Neuronal stem cell (in vitro differentiated cells): ENCODE data around the gene ARHGEF28.

Experiments
- DNase-seq: peaks from one replicate; pipeline ENCODE4 v3.0.0-alpha.2; 2013; ENCODE audit warnings: low spot score
- H2AFZ ChIP-seq: one replicate; pipeline ENCODE4 v1.6.1; 2013; ENCODE audit warnings: mild to moderate bottlenecking, low read length, inconsistent platforms
- H2AK5ac ChIP-seq: 2 replicates; pipeline ENCODE4 v1.6.1; 2013; ENCODE audit warnings: low read depth, mild to moderate bottlenecking, inconsistent platforms, low read length, moderate library complexity, mixed read lengths
- H2BK120ac ChIP-seq: 2 replicates; pipeline ENCODE4 v1.6.1; 2013; ENCODE audit warnings: low read depth, mild to moderate bottlenecking, inconsistent platforms, low read length, moderate library complexity, mixed read lengths
- H2BK12ac ChIP-seq: one replicate; pipeline ENCODE4 v1.6.1; 2013; ENCODE audit warnings: low read length, inconsistent platforms
- H2BK15ac ChIP-seq: 2 replicates; pipeline ENCODE4 v1.6.1; 2013; ENCODE audit warnings: mild to moderate bottlenecking, low read length, inconsistent platforms, mixed read lengths
- H2BK5ac ChIP-seq: one replicate; pipeline ENCODE4 v1.6.1; 2013; ENCODE audit warnings: inconsistent platforms, mild to moderate bottlenecking, low read length, moderate library complexity
- H3K14ac ChIP-seq: one replicate; pipeline ENCODE4 v1.6.1; 2013; ENCODE audit warnings: low read length, inconsistent platforms
- H3K18ac ChIP-seq: 2 replicates; pipeline ENCODE4 v1.6.1; 2013; ENCODE audit warnings: low read length, inconsistent platforms
- H3K23ac ChIP-seq: 2 replicates; pipeline ENCODE4 v1.6.1; 2013; ENCODE audit warnings: low read depth, mild to moderate bottlenecking, mixed read lengths, low read length, inconsistent platforms; ENCODE audit not compliant: poor library complexity
- H3K27ac ChIP-seq: replicated peaks from 3 replicates; pipeline ENCODE4 v1.5.1; 2013; ENCODE audit warnings: low read length, inconsistent platforms
- H3K27me3 ChIP-seq, 3 experiments: 2 replicates each; pipeline ENCODE4 v1.6.1; 2013; ENCODE audit warnings: low read length in 3 of 3, mild to moderate bottlenecking in 2 of 3, inconsistent platforms in 1 of 3, low read depth in 1 of 3, mixed read lengths in 1 of 3, moderate library complexity in 1 of 3; ENCODE audit not compliant: control insufficient read depth in 3 of 3, insufficient read depth in 3 of 3
- H3K36me3 ChIP-seq, 2 donors: replicated peaks in 1 of 2; 2 replicates each; pipeline ENCODE4 v1.6.1; 2013; ENCODE audit warnings: low read length in 2 of 2; ENCODE audit not compliant: control insufficient read depth in 2 of 2, insufficient read depth in 2 of 2
- H3K4ac ChIP-seq: 2 replicates; pipeline ENCODE4 v1.6.1; 2013; ENCODE audit warnings: inconsistent platforms, mild to moderate bottlenecking, low read length, moderate library complexity
- H3K4me1 ChIP-seq, 2 donors: 1 replicate in 1 of 2; 2 replicates in 1 of 2; pipeline ENCODE4 v1.6.1; 2013; ENCODE audit warnings: low read length in 2 of 2, low read depth in 1 of 2; ENCODE audit not compliant: control insufficient read depth in 2 of 2, insufficient read depth in 1 of 2
- H3K4me2 ChIP-seq: one replicate; pipeline ENCODE4 v1.6.1; 2013; ENCODE audit warnings: mild to moderate bottlenecking, low read length, inconsistent platforms; ENCODE audit not compliant: insufficient read depth, poor library complexity, severe bottlenecking
- H3K4me3 ChIP-seq, 2 donors: 2 replicates each; pipeline ENCODE4 v1.5.1; 2013; ENCODE audit warnings: low read length in 2 of 2, mild to moderate bottlenecking in 2 of 2, inconsistent platforms in 1 of 2, moderate library complexity in 1 of 2
- H3K79me1 ChIP-seq: one replicate; pipeline ENCODE4 v1.6.1; 2013; ENCODE audit warnings: low read depth, mild to moderate bottlenecking, inconsistent platforms, low read length, moderate library complexity
- H3K9ac ChIP-seq: one replicate; pipeline ENCODE4 v1.6.1; 2013; ENCODE audit warnings: mild to moderate bottlenecking, low read depth, low read length, inconsistent platforms; ENCODE audit not compliant: poor library complexity
- H3K9me3 ChIP-seq, 2 donors: replicated peaks in 1 of 2; 2 replicates each; pipeline versions ENCODE3 to v1.6.1; 2013; ENCODE audit warnings: low read length in 2 of 2, mild to moderate bottlenecking in 2 of 2, inconsistent platforms in 1 of 2, low read depth in 1 of 2, mixed read lengths in 1 of 2, moderate library complexity in 1 of 2; ENCODE audit not compliant: control insufficient read depth in 2 of 2, insufficient read depth in 1 of 2
- H4K8ac ChIP-seq: one replicate; pipeline ENCODE4 v1.6.1; 2013; ENCODE audit warnings: low read depth, mild to moderate bottlenecking, inconsistent platforms, low read length, moderate library complexity
- H4K91ac ChIP-seq: one replicate; pipeline ENCODE4 v1.6.1; 2013; ENCODE audit warnings: low read length, low read depth, mild to moderate bottlenecking, inconsistent platforms; ENCODE audit not compliant: poor library complexity
- WGBS, 2 donors: extraction: QIAGEN DNeasy Blood & Tissue Kit; methylation state at CpG; one replicate each; pipeline ENCODE4 v1.1.7; 2013; ENCODE audit warnings: missing lambda C conversion rate in 2 of 2, mixed read lengths in 1 of 2; ENCODE audit not compliant: insufficient read length in 2 of 2, insufficient replicate concordance in 1 of 2; ENCODE audit errors: extremely low coverage in 2 of 2; 5-methylcytosine and 5-hydroxymethylcytosine counted together

Gene ARHGEF28

DNA sequence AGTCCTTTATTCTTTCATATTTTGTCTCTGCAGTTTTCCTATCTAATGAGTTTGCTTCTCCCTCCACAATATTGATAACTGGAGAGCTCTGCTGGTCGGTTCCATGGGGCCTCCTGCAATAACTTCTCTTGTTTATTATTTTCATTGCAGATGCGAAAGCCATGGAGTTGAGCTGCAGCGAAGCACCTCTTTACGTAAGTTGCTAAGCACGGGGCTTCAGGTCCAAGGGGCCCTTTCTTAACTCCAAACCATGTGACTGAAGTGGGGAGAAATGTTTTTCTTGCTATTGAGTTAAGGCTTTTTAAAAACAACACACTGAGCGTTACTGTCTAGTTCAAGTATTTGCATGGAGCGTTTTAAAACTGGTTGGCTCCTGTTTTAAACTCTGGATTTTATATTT lies 58.7 kb downstream of the ARHGEF28 start:
- Histone ChIP-seq H3K14ac (no peak overlapping the region), H3K27me3 (no peaks in the 10 kb centered on the region), H2AFZ (no peak overlapping the region), H3K27ac (no peak overlapping the region), H3K9ac (no peak overlapping the region), H3K79me1 (no peaks in the 10 kb centered on the region), H2BK12ac (no peak overlapping the region), H3K9me3 (no peaks in the 10 kb centered on the region), H3K23ac (no peak overlapping the region), H3K4me1 (no peaks in the 10 kb centered on the region), H2BK120ac (no peak overlapping the region), H3K4ac (no peak overlapping the region), H3K4me3 (no peak overlapping the region), H4K91ac (no peak overlapping the region), H3K4me2 (no peak overlapping the region), H4K8ac (no peak overlapping the region), H3K36me3 (no peaks in the 10 kb centered on the region), H2BK5ac (no peak overlapping the region), H3K18ac (no peak overlapping the region), H2AK5ac (no peak overlapping the region), H2BK15ac (no peak overlapping the region)
- WGBS, 2 donors, result no CpG with 5 or more reads among the region's 7 CpGs
- DNase-seq, result no peak

GRCh38 chr5:73686912-73687311 lies 60.9 kb downstream of the ARHGEF28 start:
- H3K27me3 ChIP-seq, result no peaks in the 10 kb centered on the region
- H3K23ac ChIP-seq, result no peak overlapping the region
- no peak overlapping the region for H4K8ac ChIP-seq
- no peak overlapping the region for H2BK12ac ChIP-seq
- H3K27ac ChIP-seq, result no peak overlapping the region
- no peak overlapping the region for H3K4me3 ChIP-seq
- H3K9me3 ChIP-seq, result no peaks in the 10 kb centered on the region
- H2BK120ac ChIP-seq, result no peak overlapping the region
- DNase-seq, result no peak
- no peak overlapping the region for H3K18ac ChIP-seq
- no peak overlapping the region for H3K4me2 ChIP-seq
- H3K14ac ChIP-seq, result no peak overlapping the region
- H2BK5ac ChIP-seq, result no peak overlapping the region
- WGBS, 2 donors, result no CpG with 5 or more reads among the region's 1 CpG
- H2AFZ ChIP-seq, result no peak overlapping the region
- H3K79me1 ChIP-seq, result no peaks in the 10 kb centered on the region
- no peak overlapping the region for H3K4ac ChIP-seq
- H3K36me3 ChIP-seq, result no peaks in the 10 kb centered on the region
- H4K91ac ChIP-seq, result no peak overlapping the region
- no peak overlapping the region for H3K9ac ChIP-seq
- no peak overlapping the region for H2AK5ac ChIP-seq
- H3K4me1 ChIP-seq, result no peaks in the 10 kb centered on the region
- no peak overlapping the region for H2BK15ac ChIP-seq

DNA sequence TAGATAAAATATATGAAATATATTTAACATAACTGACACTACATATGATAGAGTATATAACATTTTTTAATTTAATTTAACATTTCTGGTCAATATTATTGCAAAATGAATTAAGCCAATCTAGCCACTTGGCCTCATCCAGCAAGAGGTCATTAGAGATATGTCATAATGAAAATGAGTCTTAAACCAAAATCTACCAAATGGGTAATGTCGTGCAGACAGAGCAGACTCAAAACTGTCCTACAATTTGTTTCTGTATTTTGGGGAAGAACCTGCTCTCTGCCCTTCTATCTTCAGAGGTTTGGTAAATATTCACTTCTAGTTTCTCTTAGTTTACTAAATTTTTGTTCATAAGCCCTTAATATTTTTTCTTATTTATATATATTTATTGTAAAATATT lies 61.4 kb downstream of the ARHGEF28 start:
- H4K91ac ChIP-seq, result no peak overlapping the region
- no peaks in the 10 kb centered on the region for H3K9me3 ChIP-seq
- no peak overlapping the region for H4K8ac ChIP-seq
- no peak overlapping the region for H2BK12ac ChIP-seq
- no peak overlapping the region for H3K4me2 ChIP-seq
- no peak overlapping the region for H3K9ac ChIP-seq
- H3K14ac ChIP-seq, result no peak overlapping the region
- H3K4ac ChIP-seq, result no peak overlapping the region
- no peak overlapping the region for H3K27ac ChIP-seq
- no peak overlapping the region for H3K18ac ChIP-seq
- H3K36me3 ChIP-seq, result no peaks in the 10 kb centered on the region
- DNase-seq, result no peak
- no peak overlapping the region for H3K4me3 ChIP-seq
- no peak overlapping the region for H2BK5ac ChIP-seq
- H3K27me3 ChIP-seq, result no peaks in the 10 kb centered on the region
- H2BK15ac ChIP-seq, result no peak overlapping the region
- H2AK5ac ChIP-seq, result no peak overlapping the region
- WGBS, 2 donors, result no CpG with 5 or more reads among the region's 1 CpG
- H2AFZ ChIP-seq, result no peak overlapping the region
- H3K23ac ChIP-seq, result no peak overlapping the region
- no peaks in the 10 kb centered on the region for H3K79me1 ChIP-seq
- H2BK120ac ChIP-seq, result no peak overlapping the region
- H3K4me1 ChIP-seq, result no peaks in the 10 kb centered on the region

DNA sequence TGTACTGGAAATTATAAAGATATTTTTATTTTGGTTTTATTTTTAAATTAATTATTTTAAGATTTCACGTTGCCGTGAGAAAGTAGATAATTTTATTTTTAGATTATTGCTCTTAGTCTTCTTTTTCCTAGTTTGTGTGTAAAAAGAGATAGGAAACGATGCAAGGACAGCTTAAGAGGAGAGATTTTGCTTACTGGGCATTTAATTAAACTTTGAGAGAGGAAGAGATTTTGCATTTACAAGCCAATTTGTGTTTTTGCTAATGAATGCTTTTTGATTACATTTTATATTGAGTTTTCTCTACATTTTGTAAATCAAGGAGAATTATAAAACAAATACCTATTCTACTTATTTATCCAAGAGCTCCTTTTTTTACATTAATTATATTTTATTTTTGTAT lies 64.0 kb downstream of the ARHGEF28 start:
- no peak overlapping the region for H3K23ac ChIP-seq
- no peak overlapping the region for H3K27ac ChIP-seq
- H3K4me2 ChIP-seq, result no peak overlapping the region
- no peak overlapping the region for H4K91ac ChIP-seq
- H4K8ac ChIP-seq, result no peak overlapping the region
- no peaks in the 10 kb centered on the region for H3K79me1 ChIP-seq
- no peak overlapping the region for H3K18ac ChIP-seq
- no peaks in the 10 kb centered on the region for H3K9me3 ChIP-seq
- H2BK5ac ChIP-seq, result no peak overlapping the region
- WGBS, 2 donors, result 100% methylated on average over 2 of the region's 3 CpGs; no CpG with 5 or more reads in 1 of the 2 donors
- DNase-seq, result no peak
- H3K4ac ChIP-seq, result no peak overlapping the region
- H2BK15ac ChIP-seq, result no peak overlapping the region
- H3K27me3 ChIP-seq, result no peaks in the 10 kb centered on the region
- H3K36me3 ChIP-seq, result no peaks in the 10 kb centered on the region
- no peak overlapping the region for H3K4me3 ChIP-seq
- no peak overlapping the region for H3K14ac ChIP-seq
- H2BK12ac ChIP-seq, result no peak overlapping the region
- H2AK5ac ChIP-seq, result no peak overlapping the region
- peaks cover 7 to 9% of the 10 kb centered on the region in 2 donors for H3K4me1 ChIP-seq
- H2AFZ ChIP-seq, result no peak overlapping the region
- H2BK120ac ChIP-seq, result no peak overlapping the region
- no peak overlapping the region for H3K9ac ChIP-seq
